Measurements from ENCODE around the gene DHRS12. TPM values are rescaled to one million over a fixed set of nuclear protein-coding genes. Genes with fewer than 3 reads are reported as not detected.
A peak's percentile ranks its signal among the peaks of the same experiment; 100 is the strongest.

DHRS12 gene
- total and polyA plus RNA-seq, 12 donors = 4.3 to 33.9 (median 11.6) TPM

- intact Hi-C loops (cut with DNase I) = no loop called here
- H3K27me3 ChIP-seq = no peaks in the 10 kb centered on the region
- H3K27ac ChIP-seq = peak overlapping the region in 3 of 5 donors; percentile 28 to 99 (median 81)
- H3K4me1 ChIP-seq (replicated peaks in 1 of 2) = peaks cover 18 to 31% of the 10 kb centered on the region in 2 donors
- peak; percentile 75 to 91 (median 85) for DNase-seq
- TF ChIP-seq CTCF (IDR thresholded peaks at IDR 0.05) (peak in 3 of 6 experiments; percentile 17 to 41 (median 30)), POLR2A (IDR thresholded peaks at IDR 0.05) (no peak)
- no peak overlapping the region for H3K4me3 ChIP-seq
- 41 to 50% (median 45%) methylated on average over 7 of the region's 7 CpGs for WGBS, 4 donors
- H3K9me3 ChIP-seq (replicated peaks in 1 of 3) = no peaks in the 10 kb centered on the region
- no peaks in the 10 kb centered on the region for H3K36me3 ChIP-seq (replicated peaks in 1 of 2)
Measured at GRCh38 chr13:51801631-51802099, 2.3 kb downstream of the DHRS12 start.

GRCh38 chr13:51800486-51800885 lies 3.5 kb downstream of the DHRS12 start:
- Histone ChIP-seq H3K4me3 (no peak overlapping the region), H3K27ac (no peak overlapping the region), H3K9me3 (replicated peaks in 1 of 3) (no peaks in the 10 kb centered on the region), H3K4me1 (replicated peaks in 1 of 2) (peaks cover 18 to 31% of the 10 kb centered on the region in 2 donors), H3K36me3 (replicated peaks in 1 of 2) (no peaks in the 10 kb centered on the region), H3K27me3 (no peaks in the 10 kb centered on the region)
- TF ChIP-seq CTCF (IDR thresholded peaks at IDR 0.05) = no peak
- 81 to 97% (median 92%) methylated on average over 3 to 5 of the region's 5 CpGs for WGBS, 4 donors
- intact Hi-C loops (cut with DNase I) = no loop called here
- DNase-seq = no peak

- intact Hi-C loops (cut with DNase I) = no loop called here
- DNase-seq = no peak
- TF ChIP-seq POLR2A (IDR thresholded peaks at IDR 0.05) = no peak
- no peak for TF ChIP-seq CTCF (IDR thresholded peaks at IDR 0.05)
- Histone ChIP-seq H3K4me1 (replicated peaks in 1 of 2) (peaks cover 14 to 24% of the 10 kb centered on the region in 2 donors), H3K4me3 (no peak overlapping the region), H3K27ac (no peak overlapping the region), H3K9me3 (replicated peaks in 1 of 3) (no peaks in the 10 kb centered on the region), H3K36me3 (replicated peaks in 1 of 2) (no peaks in the 10 kb centered on the region), H3K27me3 (no peaks in the 10 kb centered on the region)
- 84 to 96% (median 90%) methylated on average over 10 to 12 of the region's 12 CpGs for WGBS, 4 donors
Measured at GRCh38 chr13:51799261-51799660, 4.7 kb downstream of the DHRS12 start.

GRCh38 chr13:51797664-51798488 lies 6.1 kb downstream of the DHRS12 start:
- H3K4me3 ChIP-seq = no peak overlapping the region
- intact Hi-C loops (cut with DNase I) = no loop called here
- peak in 6 of 7 donors; percentile 41 to 87 (median 55) for DNase-seq
- H3K27ac ChIP-seq = peak overlapping the region in 1 of 5 donors; percentile 27
- H3K9me3 ChIP-seq (replicated peaks in 1 of 3) = no peaks in the 10 kb centered on the region
- no peaks in the 10 kb centered on the region for H3K36me3 ChIP-seq (replicated peaks in 1 of 2)
- peaks cover 13 to 28% of the 10 kb centered on the region in 2 donors for H3K4me1 ChIP-seq (replicated peaks in 1 of 2)
- 68 to 77% (median 75%) methylated on average over 8 to 12 of the region's 12 CpGs for WGBS, 4 donors
- TF ChIP-seq CTCF (IDR thresholded peaks at IDR 0.05) (peak; percentile 15 to 58 (median 48)), POLR2A (IDR thresholded peaks at IDR 0.05) (no peak)
- H3K27me3 ChIP-seq = no peaks in the 10 kb centered on the region

Measured in adrenal gland (tissue), 12 donors.